H7 (cell line): ENCODE measurements around the gene GPHN. TPM values are rescaled to one million over a fixed set of nuclear protein-coding genes. Genes with fewer than 3 reads are reported as not detected.
"Not testable (repeated sequence)": the region's sequence is repeated elsewhere in the genome, so short reads cannot be mapped to it uniquely, and the experiment has no call there.

Experiments used
- DNase-seq: peaks from one replicate; pipeline ENCODE4 v3.0.0; 2012
- H3K27me3 ChIP-seq: 2 replicates; pipeline ENCODE4 v1.6.0; 2011; ENCODE audit warnings: mild to moderate bottlenecking, low read length; ENCODE audit not compliant: control insufficient read depth, insufficient read depth
- H3K36me3 ChIP-seq: replicated peaks from 2 replicates; pipeline ENCODE4 v1.5.1; 2011; ENCODE audit warnings: low read length; ENCODE audit not compliant: control insufficient read depth, insufficient read depth
- H3K4me3 ChIP-seq: 2 replicates; pipeline ENCODE4 v1.5.1; 2011; ENCODE audit warnings: low read depth, mild to moderate bottlenecking, control low read depth, low read length, moderate library complexity; ENCODE audit not compliant: insufficient read depth
- total RNA-seq: library from RNA; depleted of rRNA; stranded (reverse); fragments of >200 nt; shearing (Covaris generic); gene quantifications from 2 replicates; pipeline ENCODE4 v1.2.3, GENCODE V29; 2014

Gene GPHN
- total RNA-seq, 1 experiment from 2014 or later: 14.2 TPM

DNA sequence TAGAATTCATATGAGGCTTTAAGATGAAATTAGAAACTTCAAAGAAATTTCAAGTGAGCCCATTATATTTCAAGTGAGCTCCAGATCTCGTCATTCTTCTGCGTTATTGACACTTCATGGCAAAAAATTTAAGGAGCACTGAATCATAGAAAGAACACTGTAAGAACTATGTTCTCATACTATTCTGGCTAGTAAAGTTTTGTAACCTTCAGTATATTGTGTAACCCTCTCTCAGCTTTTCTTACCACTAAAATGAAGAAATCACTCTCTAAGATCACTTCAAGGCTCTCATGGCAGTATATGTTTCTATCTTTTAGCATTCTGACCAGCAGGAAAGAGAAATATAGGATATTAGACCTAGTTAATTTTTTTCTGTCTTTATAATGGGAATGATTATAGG, 6.3 kb downstream of the GPHN start:
- peaks cover 8% of the 10 kb centered on the region for H3K27me3 ChIP-seq
- DNase-seq: no peak
- H3K4me3 ChIP-seq: no peak overlapping the region
- no peaks in the 10 kb centered on the region for H3K36me3 ChIP-seq

DNA sequence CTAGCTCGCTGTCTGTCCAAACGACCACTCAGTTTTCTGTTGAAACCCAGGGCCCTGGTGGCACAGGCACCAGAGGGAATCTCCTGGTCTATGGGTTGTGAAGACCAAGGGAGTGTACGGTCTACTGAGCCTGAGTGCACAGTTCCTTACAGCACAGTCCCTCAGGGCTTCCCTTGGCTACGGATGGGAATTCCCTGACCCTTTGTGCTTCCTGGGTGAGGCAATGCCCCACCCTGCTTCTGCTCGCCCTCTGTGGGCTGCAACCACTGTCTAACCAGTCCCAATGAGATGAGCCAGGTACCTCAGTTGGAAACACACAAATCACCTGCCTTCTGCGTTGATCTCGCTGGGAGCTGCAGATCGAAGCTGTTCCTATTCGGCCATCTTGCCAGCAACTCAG, 22.6 kb downstream of the GPHN start:
- DNase-seq: no peak
- Histone ChIP-seq H3K27me3 (no peaks in the 10 kb centered on the region), H3K36me3 (no peaks in the 10 kb centered on the region), H3K4me3 (no peak overlapping the region)

DNA sequence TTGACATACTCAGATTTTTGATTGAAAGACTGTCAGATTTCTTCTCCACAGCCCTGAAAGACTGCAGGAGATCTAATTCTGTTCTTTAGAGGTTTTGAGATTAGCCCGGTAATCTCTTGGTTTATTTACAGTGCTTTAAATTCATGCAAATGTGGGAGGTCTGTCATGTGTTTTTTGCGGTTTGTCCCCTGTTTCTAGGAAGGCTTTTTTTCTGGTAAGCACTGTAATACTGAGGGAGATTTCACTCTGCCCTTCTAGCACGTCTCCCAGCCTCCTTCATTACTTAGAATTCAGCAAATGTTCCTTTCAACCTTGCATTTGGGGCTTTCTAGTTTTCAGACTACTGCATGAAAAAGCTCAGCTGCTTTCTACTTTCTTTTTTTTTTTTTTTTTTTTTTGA, 31.1 kb downstream of the GPHN start:
- no peaks in the 10 kb centered on the region for H3K36me3 ChIP-seq
- DNase-seq: no peak
- no peaks in the 10 kb centered on the region for H3K27me3 ChIP-seq
- no peak overlapping the region for H3K4me3 ChIP-seq

DNA sequence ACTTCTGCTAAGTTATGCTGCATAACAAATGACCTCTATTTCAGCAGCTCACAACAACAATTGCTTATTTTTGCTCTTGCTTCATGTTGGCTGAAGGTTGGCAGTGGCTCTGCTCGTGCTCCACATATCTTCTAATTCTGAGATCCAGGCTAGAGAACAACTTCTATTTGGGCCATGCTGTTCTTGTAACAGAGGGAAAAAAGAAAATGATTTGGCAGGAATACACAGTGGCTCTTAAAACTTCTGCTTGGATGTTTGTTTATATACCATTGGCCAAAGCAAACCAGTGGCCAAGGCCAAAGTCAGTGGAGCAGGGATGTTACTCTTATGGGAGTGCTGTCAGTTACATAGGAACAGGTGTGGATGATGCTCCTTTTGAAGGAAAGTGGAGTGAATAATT, 32.1 kb downstream of the GPHN start:
- no peak overlapping the region for H3K4me3 ChIP-seq
- no peaks in the 10 kb centered on the region for H3K27me3 ChIP-seq
- DNase-seq: no peak
- no peaks in the 10 kb centered on the region for H3K36me3 ChIP-seq

DNA sequence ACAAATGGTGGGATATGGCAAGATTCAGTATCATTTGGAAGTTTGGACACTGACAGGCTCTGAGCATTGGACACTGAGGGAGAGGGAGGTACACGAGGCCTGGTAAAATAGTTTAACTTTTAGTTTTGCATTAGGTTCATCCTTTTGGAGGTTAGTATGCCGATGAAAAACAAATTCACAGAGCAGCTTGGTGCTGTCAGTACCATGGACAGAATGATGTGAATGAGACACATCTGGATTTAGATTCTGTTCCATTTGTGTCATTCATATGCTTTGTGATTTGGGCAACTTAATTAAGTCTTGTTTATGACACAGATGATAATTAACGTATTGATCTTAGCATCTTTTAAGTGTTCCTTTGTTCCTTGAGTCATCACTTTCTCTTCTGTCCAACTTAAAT, 33.7 kb downstream of the GPHN start:
- H3K4me3 ChIP-seq: no peak overlapping the region
- no peaks in the 10 kb centered on the region for H3K27me3 ChIP-seq
- no peaks in the 10 kb centered on the region for H3K36me3 ChIP-seq
- DNase-seq: no peak

DNA sequence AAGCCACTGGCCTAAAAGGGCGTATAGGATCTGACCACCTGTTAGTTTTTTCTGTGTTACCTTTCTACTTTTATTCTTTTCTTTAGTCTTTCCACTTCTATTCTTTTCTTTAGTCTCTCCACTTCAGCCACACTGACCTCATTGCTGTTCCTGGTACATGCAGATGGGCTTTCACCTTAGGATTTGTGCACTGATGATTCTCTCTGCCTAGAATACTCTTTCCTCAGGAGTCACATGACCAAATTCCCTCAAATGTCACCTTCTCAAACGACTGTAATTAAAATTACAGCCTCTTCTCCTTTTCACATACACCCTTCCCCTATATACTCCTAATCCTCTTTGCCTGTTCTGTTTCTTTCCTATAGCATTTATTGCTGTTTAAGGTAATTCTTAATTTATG, 36.0 kb downstream of the GPHN start:
- H3K4me3 ChIP-seq: no peak overlapping the region
- H3K27me3 ChIP-seq: no peaks in the 10 kb centered on the region
- H3K36me3 ChIP-seq: no peaks in the 10 kb centered on the region
- DNase-seq: no peak

DNA sequence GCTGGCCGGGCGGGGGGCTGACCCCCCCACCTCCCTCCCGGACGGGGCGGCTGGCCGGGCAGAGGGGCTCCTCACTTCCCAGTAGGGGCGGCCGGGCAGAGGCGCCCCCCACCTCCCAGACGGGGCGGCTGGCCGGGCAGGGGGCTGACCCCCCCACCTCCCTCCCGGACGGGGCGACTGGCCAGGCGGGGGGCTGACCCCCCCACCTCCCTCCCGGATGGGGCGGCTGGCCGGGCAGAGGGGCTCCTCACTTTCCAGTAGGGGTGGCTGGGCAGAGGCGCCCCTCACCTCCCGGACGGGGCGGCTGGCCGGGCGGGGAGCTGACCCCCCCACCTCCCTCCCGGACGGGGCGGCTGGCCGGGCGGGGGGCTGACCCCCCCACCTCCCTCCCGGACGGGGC, 37.2 kb downstream of the GPHN start:
- DNase-seq, H3K27me3 ChIP-seq, H3K36me3 ChIP-seq, H3K4me3 ChIP-seq: not testable (repeated sequence)

DNA sequence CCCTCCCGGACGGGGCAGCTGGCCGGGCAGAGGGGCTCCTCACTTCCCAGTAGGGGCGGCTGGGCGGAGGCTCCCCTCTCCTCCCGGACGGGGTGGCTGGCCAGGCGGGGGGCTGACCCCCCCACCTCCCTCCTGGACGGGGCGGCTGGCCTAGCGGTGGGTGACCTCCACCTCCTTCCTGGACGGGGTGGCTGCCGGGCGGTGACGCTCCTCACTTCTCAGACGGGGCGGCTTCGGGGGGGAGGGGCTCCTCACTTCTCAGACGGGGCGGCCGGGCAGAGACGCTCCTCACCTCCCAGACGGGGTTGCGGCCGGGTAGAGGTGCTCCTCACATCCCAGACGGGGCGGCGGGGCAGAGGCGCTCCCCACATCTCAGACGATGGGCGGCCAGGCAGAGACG, 37.8 kb downstream of the GPHN start:
- not testable (repeated sequence) for H3K27me3 ChIP-seq, DNase-seq, H3K4me3 ChIP-seq, H3K36me3 ChIP-seq

DNA sequence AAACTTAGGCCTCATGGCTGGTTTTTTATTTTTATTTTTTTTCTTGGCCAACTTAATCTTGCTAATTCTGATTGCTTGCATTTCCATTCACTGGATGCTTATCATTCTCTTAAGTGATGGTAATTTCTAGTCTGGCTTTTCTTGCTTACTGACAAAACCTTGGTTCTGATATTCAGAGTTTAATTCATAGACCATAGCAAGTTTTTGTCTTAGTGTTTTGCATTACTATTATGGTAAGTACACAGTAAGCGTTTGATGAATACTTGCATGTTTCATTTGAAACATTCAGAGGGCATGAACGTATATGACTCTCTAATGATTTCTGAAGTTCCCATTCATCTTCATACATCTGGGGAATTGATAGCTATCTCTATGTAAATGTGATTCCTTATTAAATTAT, 55.8 kb downstream of the GPHN start:
- Histone ChIP-seq H3K4me3 (no peak overlapping the region), H3K27me3 (no peaks in the 10 kb centered on the region), H3K36me3 (no peaks in the 10 kb centered on the region)
- DNase-seq: no peak

DNA sequence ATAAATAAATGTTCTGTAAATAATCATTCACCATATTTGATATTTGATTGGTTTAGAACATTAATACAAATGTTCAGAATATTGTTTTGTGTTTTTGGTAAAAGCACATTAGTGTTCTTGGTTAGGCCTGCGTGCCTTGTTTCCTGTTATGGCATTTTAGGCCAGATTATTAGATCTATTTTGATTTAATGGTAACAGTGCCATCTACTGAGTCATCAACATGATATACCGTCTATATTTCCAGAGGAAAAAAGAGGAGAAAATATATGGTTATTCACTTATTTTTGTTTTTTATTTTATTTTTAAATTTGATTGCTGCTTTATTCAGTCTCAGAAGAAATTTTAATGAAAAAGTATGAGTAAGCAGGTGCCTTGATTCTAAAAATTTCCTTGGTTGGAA, 60.3 kb downstream of the GPHN start:
- no peaks in the 10 kb centered on the region for H3K27me3 ChIP-seq
- no peak overlapping the region for H3K4me3 ChIP-seq
- no peaks in the 10 kb centered on the region for H3K36me3 ChIP-seq
- no peak for DNase-seq

DNA sequence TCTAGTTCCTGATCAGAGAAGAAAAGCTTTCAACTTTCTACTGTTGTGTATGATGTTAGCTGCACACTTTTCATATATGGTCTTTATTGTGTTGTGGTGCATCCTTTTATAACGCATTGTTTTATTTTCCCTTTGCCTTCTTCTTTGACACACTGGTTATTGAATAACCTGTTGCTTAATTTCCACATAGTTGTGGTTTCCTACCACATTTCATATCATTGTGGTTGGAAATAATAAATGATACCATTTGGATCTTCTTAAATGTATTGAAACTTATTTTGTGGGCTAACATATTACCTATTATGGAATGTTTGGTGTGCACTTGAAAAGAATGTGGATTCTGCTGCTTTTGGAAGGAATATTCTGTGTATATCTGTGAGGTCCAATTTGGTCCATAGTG, 64.9 kb downstream of the GPHN start:
- no peak for DNase-seq
- Histone ChIP-seq H3K27me3 (no peaks in the 10 kb centered on the region), H3K36me3 (no peaks in the 10 kb centered on the region), H3K4me3 (no peak overlapping the region)

DNA sequence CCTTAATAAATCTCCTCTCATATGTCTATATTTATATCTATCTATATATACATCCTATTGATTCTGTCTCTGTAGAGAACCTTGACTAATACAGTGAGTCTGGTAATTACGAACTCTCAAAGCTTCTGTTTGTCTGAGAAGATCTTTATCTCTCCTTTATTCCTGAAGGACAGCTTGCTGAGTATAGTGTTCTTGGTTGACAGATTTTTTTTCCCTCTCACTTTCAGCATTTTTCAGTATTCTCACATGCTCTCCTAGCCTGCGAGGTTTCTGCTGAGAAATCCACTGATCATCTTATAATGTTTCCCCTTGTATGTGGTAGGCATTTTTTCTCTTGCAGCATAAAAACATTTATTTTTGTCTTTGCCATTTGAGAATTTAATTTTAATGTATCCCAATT, 67.1 kb downstream of the GPHN start:
- no peak overlapping the region for H3K4me3 ChIP-seq

DNA sequence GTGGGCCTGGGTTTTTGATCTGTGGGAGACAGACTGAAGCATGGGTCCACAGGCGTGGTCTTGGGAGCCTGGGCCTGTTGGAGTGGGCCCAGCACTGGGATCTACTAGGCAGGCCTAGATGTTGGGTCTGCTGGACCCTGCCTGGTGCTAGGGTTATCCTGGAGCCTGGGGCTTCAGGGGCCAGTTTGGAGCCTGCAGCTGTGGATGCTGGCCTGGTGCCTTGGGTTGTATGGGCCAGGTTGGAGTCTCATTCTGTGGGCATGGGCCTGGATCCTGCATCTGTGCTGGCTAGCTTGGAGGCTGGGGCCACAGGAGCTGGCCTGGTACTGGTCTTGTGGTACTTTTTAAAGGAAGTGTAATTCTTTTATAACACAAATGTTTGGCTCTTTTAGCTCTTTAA, 68.0 kb downstream of the GPHN start:
- H3K4me3 ChIP-seq: no peak overlapping the region
- no peaks in the 10 kb centered on the region for H3K36me3 ChIP-seq
- no peaks in the 10 kb centered on the region for H3K27me3 ChIP-seq
- no peak for DNase-seq

More for the DNA sequence above, 67.1 kb downstream of the GPHN start:
- no peaks in the 10 kb centered on the region for H3K27me3 ChIP-seq
- no peak for DNase-seq
- no peaks in the 10 kb centered on the region for H3K36me3 ChIP-seq

DNA sequence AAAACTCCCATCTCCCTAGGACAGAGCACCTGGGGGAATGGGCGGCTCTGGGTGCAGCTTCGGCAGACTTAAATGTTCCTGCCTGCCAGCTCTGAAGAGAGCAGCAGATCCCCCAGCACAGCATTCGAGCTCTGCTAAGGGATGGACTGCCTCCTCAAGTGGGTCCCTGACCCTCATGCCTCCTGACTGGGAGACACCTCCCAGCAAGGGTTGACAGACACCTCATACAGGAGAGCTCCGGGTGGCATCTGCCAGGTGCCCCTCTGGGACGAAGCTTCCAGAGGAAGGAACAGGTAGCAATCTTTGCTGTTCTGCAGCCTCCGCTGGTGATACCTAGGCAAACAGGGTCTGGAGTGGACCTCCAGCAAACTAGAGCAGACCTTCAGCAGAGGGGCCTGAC, 79.8 kb downstream of the GPHN start:
- H3K36me3 ChIP-seq, DNase-seq, H3K4me3 ChIP-seq, H3K27me3 ChIP-seq: not testable (repeated sequence)

DNA sequence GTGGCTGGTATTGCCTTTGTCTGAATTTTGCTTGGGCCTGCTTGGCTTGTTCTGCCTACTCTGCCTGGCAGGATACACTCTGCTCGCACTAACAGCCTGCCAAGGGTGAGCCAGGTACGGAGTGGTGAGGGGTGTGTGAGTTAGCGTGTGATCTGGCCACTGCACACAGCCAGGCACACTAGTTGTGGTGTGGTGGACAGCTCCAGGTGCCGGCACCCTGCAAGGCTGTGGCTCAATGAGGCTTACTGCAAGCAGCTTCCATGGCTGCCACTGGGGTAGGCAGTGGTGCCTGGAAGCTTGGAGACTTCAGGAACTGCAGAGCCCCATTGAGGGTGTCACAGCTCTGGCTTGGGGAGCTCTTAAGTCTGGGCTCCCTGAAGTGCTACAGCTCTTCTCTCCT, 87.4 kb downstream of the GPHN start:
- no peak overlapping the region for H3K4me3 ChIP-seq
- no peaks in the 10 kb centered on the region for H3K27me3 ChIP-seq
- H3K36me3 ChIP-seq: no peaks in the 10 kb centered on the region
- DNase-seq: no peak

DNA sequence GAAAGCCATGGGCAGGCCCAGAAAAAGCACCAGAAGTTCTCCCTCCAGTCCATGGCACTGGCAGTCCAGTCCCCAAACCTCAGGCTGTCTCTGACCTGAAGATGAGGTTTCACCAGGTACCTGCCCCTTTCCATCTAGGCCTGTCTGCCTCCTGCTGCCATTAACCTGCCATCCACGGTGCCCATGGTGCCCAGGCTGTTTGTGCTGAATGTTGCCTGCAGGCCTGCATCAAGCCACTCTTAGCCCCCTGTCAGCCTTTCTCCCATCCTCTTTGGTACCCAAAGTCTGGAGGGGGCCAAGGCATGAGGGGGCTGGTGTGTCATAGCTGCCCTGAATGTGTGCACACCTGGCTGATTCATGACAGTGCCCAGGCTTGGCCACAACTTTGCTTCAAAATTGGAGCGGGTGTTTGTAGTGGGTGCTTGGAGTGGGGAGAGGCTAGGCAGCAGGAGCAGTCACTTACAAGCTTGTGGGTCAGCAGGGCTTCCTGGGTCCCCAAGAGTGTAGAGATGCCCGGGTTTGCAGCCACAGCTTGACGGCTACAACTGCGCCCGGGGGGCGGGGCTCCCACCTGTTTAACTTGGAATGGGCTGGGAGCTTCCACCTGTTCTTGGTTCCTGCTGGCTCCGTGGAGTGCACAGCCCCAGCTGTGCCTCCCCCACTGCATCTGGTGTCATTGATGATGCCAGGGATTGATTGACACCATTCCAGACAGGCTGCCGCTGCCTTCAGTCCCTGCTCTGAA, 88.5 kb downstream of the GPHN start:
- DNase-seq: no peak
- no peak overlapping the region for H3K4me3 ChIP-seq

More for the DNA sequence above, 88.5 kb downstream of the GPHN start:
- no peaks in the 10 kb centered on the region for H3K27me3 ChIP-seq
- no peaks in the 10 kb centered on the region for H3K36me3 ChIP-seq
